Lung microvascular endothelial cell (primary cell): ENCODE results near the gene PNPT1. TPM values are rescaled to one million over a fixed set of nuclear protein-coding genes. Genes with fewer than 3 reads are reported as not detected.
A peak's percentile ranks its signal among the peaks of the same experiment; 100 is the strongest.
"Not testable (repeated sequence)": the region's sequence is repeated elsewhere in the genome, so short reads cannot be mapped to it uniquely, and the experiment has no call there.

Experiments
- DNase-seq, 2 donors: peaks; one replicate each; pipeline versions ENCODE4 v3.0.0 to v3.0.0-alpha.2; 2010; ENCODE audit warnings: low read depth in 2 of 2
- total RNA-seq: library from RNA; depleted of rRNA; stranded (reverse); fragments of >200 nt; gene quantifications from 2 replicates; pipeline ENCODE4 v1.2.1, GENCODE V29; 2014

Gene PNPT1
- total RNA-seq, result 14.4 and 15.9 TPM in 2 replicates

DNA sequence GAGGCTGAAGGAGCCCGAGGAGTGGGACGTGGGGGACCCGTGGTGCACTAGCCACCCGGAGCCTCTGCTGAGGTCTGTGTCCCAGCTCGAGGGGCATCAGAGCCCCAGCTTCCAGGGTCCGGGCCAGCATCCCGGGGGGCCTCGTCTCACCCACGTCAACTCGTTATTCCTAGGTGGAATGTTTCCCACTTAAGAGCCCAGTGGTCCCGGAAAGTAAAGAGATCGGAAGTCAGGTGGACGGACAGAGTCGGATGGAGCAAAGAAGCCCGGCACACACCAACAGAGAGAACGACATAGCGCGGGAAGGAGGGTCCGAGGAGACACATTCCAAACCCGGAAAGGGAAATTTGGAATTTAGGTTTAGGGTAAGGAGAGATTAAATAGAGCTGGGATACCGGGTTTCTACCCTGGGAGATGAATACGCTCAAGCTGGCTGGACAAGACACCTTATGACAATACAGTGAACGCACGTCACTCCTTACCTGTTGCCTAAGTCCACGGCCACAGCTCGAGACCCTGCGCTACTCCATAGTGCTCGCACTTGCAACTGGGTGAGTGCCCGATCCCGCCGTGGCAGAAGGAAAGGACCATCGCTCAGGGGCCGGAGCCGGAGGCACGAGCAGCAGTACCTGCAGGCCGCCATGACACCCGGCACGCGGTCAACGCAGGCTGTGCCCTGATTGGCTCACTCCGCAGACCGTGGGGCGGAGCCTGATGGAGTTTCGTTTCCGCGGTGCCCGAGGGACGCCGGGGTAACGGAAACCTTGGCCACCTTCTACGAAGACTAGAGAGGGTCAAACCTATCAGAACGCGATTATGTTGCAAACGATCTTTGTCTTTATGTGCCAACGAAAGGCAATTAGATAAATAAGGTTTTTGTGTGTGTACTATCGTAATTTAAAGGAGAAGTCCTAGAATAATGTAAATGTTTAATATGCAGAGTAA, at the start of gene PNPT1:
PNPT1 (minus strand) TSS at position 664 of the 945 bp plus-strand sequence; CDS start at position 643, 21 bp downstream.
- DNase-seq, result peak; percentile 93 to 94

DNA sequence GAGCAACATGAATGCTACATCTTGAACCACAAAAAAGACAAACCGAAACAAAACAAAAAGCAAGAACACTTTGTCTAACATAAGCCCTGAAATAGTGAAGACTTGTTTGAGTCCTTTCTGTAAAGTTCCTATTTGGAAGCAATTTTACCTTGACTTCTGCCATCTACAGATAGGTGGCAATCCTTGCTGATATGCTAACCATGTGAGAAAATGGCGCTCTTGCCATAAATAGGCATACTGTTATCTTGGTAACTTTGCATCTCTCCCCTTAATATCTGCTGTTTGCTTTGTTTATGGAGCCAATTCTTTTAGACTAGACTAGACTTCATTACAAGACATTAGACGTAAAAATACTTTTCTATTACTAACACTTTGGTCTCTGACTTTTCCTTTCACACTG, 49.4 kb upstream of the PNPT1 start:
- DNase-seq, result no peak

DNA sequence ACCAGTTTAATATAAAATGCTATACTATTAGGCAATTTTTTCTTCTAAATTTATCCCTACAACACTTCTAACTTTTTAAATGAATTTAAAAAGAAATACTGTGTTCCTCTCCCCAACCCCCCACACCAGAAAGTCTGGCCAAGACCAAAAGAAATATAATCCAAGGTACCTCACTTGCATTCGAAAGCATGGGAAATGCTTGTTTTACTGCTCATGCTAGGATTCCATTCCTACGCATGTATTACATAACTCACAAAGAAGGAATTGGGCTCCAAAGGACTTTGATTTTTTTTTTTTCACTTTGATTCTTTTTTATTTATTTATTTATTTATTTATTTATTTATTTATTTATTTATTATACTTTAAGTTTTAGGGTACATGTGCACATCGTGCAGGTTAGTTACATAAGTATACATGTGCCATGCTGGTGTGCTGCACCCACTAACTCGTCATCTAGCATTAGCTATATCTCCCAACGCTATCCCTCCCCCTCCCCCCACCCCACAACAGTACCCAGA, 42.4 kb upstream of the PNPT1 start:
- DNase-seq, result not testable (repeated sequence)

DNA sequence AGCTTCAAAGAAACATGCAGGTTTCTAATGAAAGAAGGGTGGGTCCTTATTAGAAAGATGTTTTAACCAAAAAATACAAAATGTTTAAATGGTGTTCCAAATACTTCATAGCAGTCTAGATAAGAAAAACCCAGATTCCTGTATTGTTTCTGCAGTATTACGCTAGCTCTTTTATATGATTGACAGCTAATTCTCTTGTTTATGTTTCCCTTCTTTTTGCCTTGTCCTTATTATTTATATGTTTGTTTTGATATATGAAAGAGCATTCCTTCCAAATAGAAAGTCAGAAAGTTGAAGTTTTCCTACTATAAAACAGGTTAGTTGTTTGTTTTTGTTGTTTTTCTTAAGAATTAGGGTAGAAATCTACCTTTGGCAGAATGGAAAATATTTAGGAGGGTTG, 41.1 kb upstream of the PNPT1 start:
- DNase-seq, result no peak

DNA sequence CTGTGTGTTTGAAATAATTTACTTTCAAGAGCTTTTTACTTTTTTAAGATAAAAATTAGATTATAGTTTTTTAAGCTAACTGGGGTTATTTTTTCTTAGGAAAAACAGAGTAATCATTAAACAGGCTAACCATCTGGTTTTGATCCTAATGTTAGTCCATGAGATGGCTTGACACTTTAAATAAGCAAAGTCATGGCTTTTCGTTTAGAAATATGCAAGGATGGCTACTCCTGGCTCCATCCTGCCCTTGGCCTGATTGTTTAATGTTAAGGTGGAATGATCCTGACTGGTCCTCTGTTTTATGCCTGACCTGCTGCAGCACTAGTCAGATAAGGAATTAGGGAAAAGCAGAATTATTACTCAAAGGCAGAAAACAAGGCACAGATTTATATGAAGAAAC, 39.7 kb upstream of the PNPT1 start:
- no peak for DNase-seq

GRCh38 chr2:55732854-55733253, 39.2 kb upstream of the PNPT1 start:
- no peak for DNase-seq

GRCh38 chr2:55729136-55729685, 35.6 kb upstream of the PNPT1 start:
- DNase-seq, result peak in 1 of 2 donors; percentile 26

DNA sequence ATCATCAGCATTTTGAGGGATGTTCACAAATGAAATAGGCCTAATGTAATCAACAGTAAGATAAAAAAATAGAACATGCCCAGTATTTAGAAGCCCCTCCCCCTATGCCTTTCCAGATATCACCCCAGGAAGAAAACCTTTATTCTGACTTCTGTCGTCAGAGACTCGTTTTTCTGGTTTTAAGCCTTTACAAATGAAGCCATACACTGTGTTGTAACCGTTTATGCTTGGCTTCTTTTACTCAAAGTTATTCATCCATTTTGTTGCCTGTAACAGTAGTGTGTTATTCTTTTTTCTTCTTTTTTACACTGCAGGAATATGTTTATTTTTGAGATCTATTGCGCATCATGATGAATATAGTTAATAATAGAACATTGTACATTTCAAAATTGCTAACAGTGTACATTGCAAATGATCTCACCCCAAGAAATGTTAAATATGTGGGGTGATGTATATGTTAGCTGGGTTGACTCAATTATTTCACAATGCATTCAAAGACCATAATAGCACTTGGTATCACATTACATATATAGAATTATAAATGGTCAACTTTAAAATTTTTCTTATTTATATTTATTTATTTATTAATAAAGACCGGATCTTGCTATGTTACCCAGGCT, 28.1 kb upstream of the PNPT1 start:
- no peak for DNase-seq

DNA sequence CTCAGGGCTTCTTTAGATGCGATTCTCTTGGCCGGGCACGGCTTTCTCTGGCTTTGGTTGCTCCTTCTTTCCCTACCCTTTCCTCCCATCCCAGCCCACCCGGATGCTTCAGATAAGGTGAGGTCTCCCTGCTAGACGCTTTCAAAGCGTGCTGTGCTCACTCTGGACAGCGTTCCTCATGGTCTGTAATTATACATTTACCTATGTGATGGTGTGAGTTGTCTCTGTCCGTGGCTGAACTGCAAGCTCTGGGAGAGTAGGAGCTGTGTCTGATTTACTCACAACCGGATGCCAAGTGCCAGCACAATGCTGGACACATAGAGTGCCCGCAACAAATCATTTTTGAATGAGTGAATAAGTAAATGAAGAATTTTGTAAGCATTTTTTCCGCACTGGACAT, 26.8 kb upstream of the PNPT1 start:
- DNase-seq, result no peak

GRCh38 chr2:55719852-55720251, 26.2 kb upstream of the PNPT1 start:
- DNase-seq, result no peak

DNA sequence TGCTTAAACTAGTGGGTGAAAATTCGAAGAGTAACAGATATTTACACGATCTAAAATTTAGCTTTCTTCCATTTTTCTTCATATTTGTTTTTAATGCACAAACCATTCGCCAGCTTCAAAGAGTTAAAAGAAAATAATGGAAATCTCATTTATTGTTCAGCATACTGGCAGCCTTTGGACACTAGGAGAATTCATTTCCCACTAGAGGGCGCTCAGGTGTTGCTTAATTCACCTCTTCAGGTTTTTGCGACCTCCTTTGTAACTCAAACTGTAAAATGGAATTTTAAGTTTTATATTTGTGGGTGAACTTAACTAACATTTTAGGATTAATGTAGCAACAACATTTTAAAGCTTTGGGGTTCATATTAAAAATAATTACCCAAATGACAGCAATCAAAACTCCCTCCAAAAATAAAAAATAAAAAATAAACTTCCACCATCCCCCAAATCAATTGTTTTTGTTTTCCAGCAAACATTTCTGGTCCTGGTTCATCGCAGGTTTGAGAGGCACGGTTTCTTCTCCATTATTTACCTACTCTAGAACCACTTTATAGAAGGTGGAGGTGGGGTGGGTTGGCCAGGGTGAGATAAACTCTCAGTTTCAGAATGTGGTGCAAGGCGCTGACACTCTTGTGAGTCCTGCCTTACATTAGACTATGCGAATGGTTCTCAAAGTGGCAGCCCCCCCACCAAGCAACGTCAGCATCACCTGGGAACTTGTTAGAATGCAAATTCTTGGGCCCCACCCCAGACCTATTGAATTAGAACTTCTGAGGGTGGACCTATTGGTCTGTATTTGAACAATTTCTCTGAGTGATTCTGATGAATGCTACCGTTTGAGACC, 24.7 kb upstream of the PNPT1 start:
- DNase-seq, result peak; percentile 77 to 84

- DNase-seq, result no peak
Measured at GRCh38 chr2:55715626-55716025, 22.0 kb upstream of the PNPT1 start.

DNA sequence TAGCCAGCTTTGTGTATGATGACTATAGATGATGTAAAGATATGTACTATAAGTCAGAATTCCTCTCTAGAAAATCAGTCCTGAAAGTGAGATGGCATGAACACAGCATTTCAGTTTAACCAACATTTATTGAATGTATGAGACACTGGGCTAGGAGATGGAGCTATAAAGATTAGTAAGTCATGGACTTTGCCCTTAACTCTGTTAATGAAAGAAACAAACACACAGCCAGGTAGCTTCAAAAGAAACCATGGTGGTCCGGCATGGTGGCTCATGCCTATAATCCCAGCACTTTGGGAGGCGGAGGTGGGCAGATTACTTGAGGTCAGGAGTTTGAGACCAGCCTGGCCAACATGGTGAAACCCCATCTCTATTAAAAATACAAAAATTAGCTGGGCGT, 21.5 kb upstream of the PNPT1 start:
- not testable (repeated sequence) for DNase-seq

GRCh38 chr2:55712477-55713060, 18.9 kb upstream of the PNPT1 start:
- DNase-seq, result no peak

GRCh38 chr2:55710025-55710424, 16.4 kb upstream of the PNPT1 start:
- no peak for DNase-seq

DNA sequence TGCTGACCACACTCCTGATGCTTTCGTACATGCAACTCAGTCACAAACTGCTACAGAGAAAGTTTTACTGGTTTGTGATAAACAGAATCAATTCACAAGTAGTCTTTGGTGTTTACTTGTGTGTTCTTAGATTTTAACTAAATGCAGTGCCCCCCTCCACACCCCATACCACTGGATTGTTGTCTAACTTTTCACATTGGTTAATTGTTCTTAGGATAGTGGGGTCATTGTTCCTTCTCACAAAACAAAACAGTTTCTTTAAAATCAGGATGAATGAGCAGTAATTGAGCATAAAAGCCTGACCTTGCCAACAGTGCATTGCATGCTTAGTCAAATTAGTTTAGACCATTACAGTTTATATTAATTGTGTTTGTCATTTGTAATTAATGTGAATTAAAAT, 14.1 kb upstream of the PNPT1 start:
- DNase-seq, result no peak

- not testable (repeated sequence) for DNase-seq
Measured at GRCh38 chr2:55706258-55706657, 12.6 kb upstream of the PNPT1 start.

- no peak for DNase-seq
Measured at GRCh38 chr2:55705027-55705653, 11.5 kb upstream of the PNPT1 start.

DNA sequence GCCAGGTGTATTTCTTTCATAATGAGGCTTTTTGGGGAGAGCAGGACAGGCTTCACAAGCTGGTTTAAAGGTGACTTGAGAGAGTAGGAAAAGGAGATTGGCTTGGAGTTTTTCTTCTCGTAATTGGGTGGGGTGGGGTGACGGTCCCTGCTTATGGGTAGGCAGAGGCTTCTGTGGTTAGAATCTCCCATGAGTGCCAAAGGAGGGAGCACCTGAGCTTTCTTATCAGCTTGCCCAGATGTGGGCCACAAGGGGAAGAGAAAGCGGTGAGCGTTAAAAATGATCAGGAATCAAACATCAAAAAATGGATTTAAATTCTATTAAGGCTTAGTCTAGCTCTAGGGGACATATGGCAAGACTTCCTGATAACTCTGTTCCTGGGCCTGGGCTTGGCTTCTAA, 9.7 kb upstream of the PNPT1 start:
- no peak for DNase-seq

GRCh38 chr2:55692740-55693139, 904 bp downstream of the PNPT1 start:
- not testable (repeated sequence) for DNase-seq
